Kidney (tissue), 14 donors: Measurements from ENCODE around the gene CASQ1. TPM values are rescaled to one million over a fixed set of nuclear protein-coding genes. Genes with fewer than 3 reads are reported as not detected.

Experiments
- DNase-seq, 5 donors: peaks; one replicate each; pipeline ENCODE4 v3.0.0-alpha.2; 2013 to 2020
- FAIRE-seq: peaks from 2 replicates; lab custom pipeline; 2012; peaks lifted over from hg19 to GRCh38; lab: Jason Lieb, UNC
- H3K27ac ChIP-seq, 2 donors: one replicate each; pipeline ENCODE4 v1.7.0; 2013; ENCODE audit warnings: low read depth in 2 of 2, low read length in 2 of 2, inconsistent platforms in 1 of 2
- H3K27me3 ChIP-seq: one replicate; pipeline ENCODE4 v1.7.1; 2013; ENCODE audit warnings: low read length, inconsistent platforms; ENCODE audit not compliant: control insufficient read depth, insufficient read depth
- H3K36me3 ChIP-seq, 3 donors: one replicate each; pipeline versions ENCODE4 v1.7.0 to v1.7.1; 2013; ENCODE audit warnings: low read length in 3 of 3, control low read depth in 1 of 3, inconsistent platforms in 1 of 3; ENCODE audit not compliant: insufficient read depth in 3 of 3, control insufficient read depth in 2 of 3
- H3K4me1 ChIP-seq, 3 donors: one replicate each; pipeline versions ENCODE4 v1.7.0 to v1.7.1; 2013; ENCODE audit warnings: low read length in 3 of 3, inconsistent platforms in 1 of 3, low read depth in 1 of 3; ENCODE audit not compliant: control insufficient read depth in 2 of 3, insufficient read depth in 2 of 3
- H3K4me3 ChIP-seq, 3 donors: one replicate each; pipeline versions ENCODE4 v1.7.0 to v1.8.1; 2013; ENCODE audit warnings: low read length in 3 of 3, control low read depth in 1 of 3, inconsistent platforms in 1 of 3
- H3K9ac ChIP-seq, 3 donors: one replicate each; pipeline versions ENCODE4 v1.7.0 to v1.7.1; 2013; ENCODE audit warnings: low read length in 3 of 3, control low read depth in 1 of 3, inconsistent platforms in 1 of 3
- H3K9me3 ChIP-seq, 3 donors: one replicate each; pipeline versions ENCODE4 v1.7.0 to v1.7.1; 2013; ENCODE audit warnings: low read length in 3 of 3, control low read depth in 1 of 3, inconsistent platforms in 1 of 3; ENCODE audit not compliant: control insufficient read depth in 2 of 3, insufficient read depth in 1 of 3
- intact Hi-C: fragments of 100-400 bp; cut with DNase I; formaldehyde crosslinking; loops from one replicate; pipeline ENCODE4 v1.11.1; 2022
- polyA plus RNA-seq: library from polyadenylated mRNA; stranded (reverse); fragments of 350-450 nt; fragmentation: Illumina TruSeq; extraction: RNeasy Lipid Tissue Mini Kit (QIAGEN cat#74804); gene quantifications from one replicate; pipeline ENCODE4 v1.2.3, GENCODE V29; 2014; ENCODE audit warnings: low read depth, low replicate concordance; ENCODE audit not compliant: insufficient read depth
- total RNA-seq: library from RNA; stranded (reverse); fragmentation: NEBNext Ultra II Directional; extraction: Animal tissue kit (Norgen Biotek cat#: 25700); gene quantifications from one replicate; pipeline ENCODE4 v1.2.1, GENCODE V29; 2021
- TF ChIP-seq, protein P1 (sequence below): IDR thresholded peaks from 3 replicates; pipeline ENCODE4 v1.5.1; 2012; ENCODE audit warnings: mild to moderate bottlenecking, moderate library complexity, borderline replicate concordance; ENCODE audit not compliant: insufficient read depth; ENCODE audit errors: extremely low read depth
- donor health status: control.
- donor health status: control.
- donor health status: control.
- donor health status: control.
- donor health status: control.
- donor health status: DM: yes; HTN: yes; CAD: no.
- donor health status: Normal renal cell carcinoma (clear cell type).

CASQ1 gene
- total and polyA plus RNA-seq, 2 donors from 2014 or later: 0.57 TPM; not detected in 1

DNA sequence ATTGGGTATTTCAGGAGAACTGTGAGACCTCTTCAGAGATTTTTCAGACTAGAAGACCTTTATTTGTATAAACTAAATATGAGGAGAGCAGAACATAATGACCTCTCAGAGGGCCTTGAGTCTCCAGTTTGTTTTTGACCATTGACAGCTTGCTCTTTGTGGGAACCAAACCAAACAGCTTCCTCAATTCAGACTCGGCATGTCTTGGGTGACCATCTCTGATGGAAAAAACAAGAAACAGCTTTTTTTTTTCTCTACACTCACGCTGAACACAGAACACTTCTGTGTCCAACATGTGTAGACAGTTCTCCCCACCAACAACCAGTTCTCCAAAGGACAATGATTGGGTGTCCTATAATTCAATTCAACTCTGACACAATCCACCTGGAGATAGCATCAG lies 27.4 kb upstream of the CASQ1 start:
- DNase-seq (no peak), FAIRE-seq (no peak)
- H3K9me3 ChIP-seq: no peaks in the 10 kb centered on the region
- H3K4me3 ChIP-seq: no peak overlapping the region
- H3K27ac ChIP-seq: no peak overlapping the region
- TF ChIP-seq, protein P1, sequence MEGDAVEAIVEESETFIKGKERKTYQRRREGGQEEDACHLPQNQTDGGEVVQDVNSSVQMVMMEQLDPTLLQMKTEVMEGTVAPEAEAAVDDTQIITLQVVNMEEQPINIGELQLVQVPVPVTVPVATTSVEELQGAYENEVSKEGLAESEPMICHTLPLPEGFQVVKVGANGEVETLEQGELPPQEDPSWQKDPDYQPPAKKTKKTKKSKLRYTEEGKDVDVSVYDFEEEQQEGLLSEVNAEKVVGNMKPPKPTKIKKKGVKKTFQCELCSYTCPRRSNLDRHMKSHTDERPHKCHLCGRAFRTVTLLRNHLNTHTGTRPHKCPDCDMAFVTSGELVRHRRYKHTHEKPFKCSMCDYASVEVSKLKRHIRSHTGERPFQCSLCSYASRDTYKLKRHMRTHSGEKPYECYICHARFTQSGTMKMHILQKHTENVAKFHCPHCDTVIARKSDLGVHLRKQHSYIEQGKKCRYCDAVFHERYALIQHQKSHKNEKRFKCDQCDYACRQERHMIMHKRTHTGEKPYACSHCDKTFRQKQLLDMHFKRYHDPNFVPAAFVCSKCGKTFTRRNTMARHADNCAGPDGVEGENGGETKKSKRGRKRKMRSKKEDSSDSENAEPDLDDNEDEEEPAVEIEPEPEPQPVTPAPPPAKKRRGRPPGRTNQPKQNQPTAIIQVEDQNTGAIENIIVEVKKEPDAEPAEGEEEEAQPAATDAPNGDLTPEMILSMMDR: no peak
- peaks cover 0 to 2% (median 0%) of the 10 kb centered on the region in 3 donors for H3K4me1 ChIP-seq
- intact Hi-C loops: no loop called here
- H3K9ac ChIP-seq: no peak overlapping the region
- H3K36me3 ChIP-seq: no peaks in the 10 kb centered on the region
- H3K27me3 ChIP-seq: no peaks in the 10 kb centered on the region

DNA sequence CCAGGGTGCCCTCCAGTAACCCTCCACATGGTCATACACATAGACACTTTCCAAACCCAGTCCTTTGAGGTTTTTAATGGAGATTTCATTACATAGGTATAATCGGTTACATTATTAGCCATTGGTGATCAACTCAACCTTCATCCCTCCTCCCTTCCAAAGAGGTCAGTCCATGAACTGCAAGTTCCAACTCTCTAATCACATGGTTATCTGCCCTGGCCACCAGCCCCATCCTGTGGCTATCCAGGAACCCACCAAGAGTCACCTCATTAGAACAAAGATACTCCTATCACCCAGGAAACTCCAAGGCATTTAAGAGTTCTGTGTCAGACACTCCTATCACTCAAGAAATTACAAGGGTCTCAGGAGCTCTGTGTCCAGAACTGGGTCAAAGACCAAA lies 26.8 kb upstream of the CASQ1 start:
- TF ChIP-seq, protein P1: no peak
- no peak overlapping the region for H3K9ac ChIP-seq
- FAIRE-seq (no peak), DNase-seq (no peak)
- no peak overlapping the region for H3K4me3 ChIP-seq
- no peak overlapping the region for H3K27ac ChIP-seq
- H3K4me1 ChIP-seq: peaks cover 0 to 2% (median 0%) of the 10 kb centered on the region in 3 donors
- no peaks in the 10 kb centered on the region for H3K27me3 ChIP-seq
- H3K9me3 ChIP-seq: no peaks in the 10 kb centered on the region
- intact Hi-C loops: no loop called here
- no peaks in the 10 kb centered on the region for H3K36me3 ChIP-seq

DNA sequence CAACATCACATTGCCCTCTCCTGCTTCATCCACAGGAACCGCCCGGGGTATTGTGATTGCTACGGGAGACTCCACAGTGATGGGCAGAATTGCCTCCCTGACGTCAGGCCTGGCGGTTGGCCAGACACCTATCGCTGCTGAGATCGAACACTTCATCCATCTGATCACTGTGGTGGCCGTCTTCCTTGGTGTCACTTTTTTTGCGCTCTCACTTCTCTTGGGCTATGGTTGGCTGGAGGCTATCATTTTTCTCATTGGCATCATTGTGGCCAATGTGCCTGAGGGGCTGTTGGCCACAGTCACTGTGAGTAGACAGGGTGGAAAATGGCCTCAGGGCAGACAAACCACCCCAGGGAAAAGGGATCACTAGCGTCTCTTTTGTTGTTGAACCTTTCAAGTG lies 26.3 kb upstream of the CASQ1 start:
- Histone ChIP-seq H3K4me3 (no peak overlapping the region), H3K9me3 (no peaks in the 10 kb centered on the region), H3K27me3 (no peaks in the 10 kb centered on the region), H3K36me3 (no peaks in the 10 kb centered on the region), H3K9ac (no peak overlapping the region), H3K4me1 (peaks cover 0 to 2% (median 0%) of the 10 kb centered on the region in 3 donors), H3K27ac (no peak overlapping the region)
- intact Hi-C loops: no loop called here
- no peak for FAIRE-seq
- DNase-seq: no peak
- TF ChIP-seq, protein P1: no peak

DNA sequence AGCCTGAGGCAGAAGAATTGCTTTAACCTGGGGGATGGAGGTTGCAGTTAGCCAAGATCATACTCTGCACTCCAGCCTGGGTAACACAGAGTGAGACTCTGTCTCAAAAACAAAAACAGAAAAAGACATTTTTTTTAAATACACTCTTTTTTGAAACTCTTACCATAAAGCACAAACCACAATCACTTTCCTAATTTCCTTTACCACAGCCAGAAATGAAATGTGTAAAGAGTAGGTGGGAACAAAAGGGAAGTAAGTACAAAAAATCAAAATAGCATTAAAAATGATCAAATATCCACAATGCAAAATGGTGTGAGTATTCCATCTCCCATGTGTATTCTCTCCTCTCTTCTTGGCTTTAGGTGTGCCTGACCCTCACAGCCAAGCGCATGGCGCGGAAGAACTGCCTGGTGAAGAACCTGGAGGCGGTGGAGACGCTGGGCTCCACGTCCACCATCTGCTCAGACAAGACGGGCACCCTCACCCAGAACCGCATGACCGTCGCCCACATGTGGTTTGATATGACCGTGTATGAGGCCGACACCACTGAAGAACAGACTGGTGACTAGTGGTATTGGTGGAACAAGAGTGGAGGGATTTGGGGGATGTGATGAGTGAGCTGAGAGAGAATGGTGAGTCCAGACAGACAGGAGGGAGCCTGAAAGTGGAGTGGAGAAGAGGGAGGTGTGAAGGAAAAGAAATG lies 24.1 kb upstream of the CASQ1 start:
- H3K9me3 ChIP-seq: no peaks in the 10 kb centered on the region
- H3K4me1 ChIP-seq: peaks cover 0 to 2% (median 0%) of the 10 kb centered on the region in 3 donors
- H3K36me3 ChIP-seq: no peaks in the 10 kb centered on the region
- FAIRE-seq (no peak), DNase-seq (no peak)
- H3K27ac ChIP-seq: no peak overlapping the region
- H3K4me3 ChIP-seq: no peak overlapping the region
- H3K9ac ChIP-seq: no peak overlapping the region
- TF ChIP-seq, protein P1: no peak
- H3K27me3 ChIP-seq: no peaks in the 10 kb centered on the region
- intact Hi-C loops: no loop called here
